HG03558 (cell line): ENCODE data around the gene GPR152.

Experiments
- ATAC-seq: cut with Tn5 transposase; IDR thresholded peaks from one replicate; pipeline ENCODE4 v1.9.1; 2021; ENCODE audit warnings: moderate number of reproducible peaks; ENCODE audit not compliant: unreplicated experiment; ENCODE audit errors: extremely low read depth

The GPR152 gene

GRCh38 chr11:67452141-67452952 lies at the start of gene GPR152:
Gene GPR152, minus strand, starts transcription at chr11:67452729. Its CDS starts 5 bp downstream, at chr11:67452724.
- ATAC-seq = no peak

- no peak for ATAC-seq
Observed at GRCh38 chr11:67501854-67502253, 49.3 kb upstream of the GPR152 start.

- ATAC-seq = no peak
Observed at GRCh38 chr11:67500831-67501715, 48.5 kb upstream of the GPR152 start.

GRCh38 chr11:67500484-67500821 lies 47.9 kb upstream of the GPR152 start:
- no peak for ATAC-seq

GRCh38 chr11:67499808-67500483 lies 47.4 kb upstream of the GPR152 start:
- no peak for ATAC-seq

GRCh38 chr11:67498544-67498972 lies 46.0 kb upstream of the GPR152 start:
- no peak for ATAC-seq

- no peak for ATAC-seq
Observed at GRCh38 chr11:67497656-67498291, 45.2 kb upstream of the GPR152 start.

- no peak for ATAC-seq
Observed at GRCh38 chr11:67496113-67496512, 43.6 kb upstream of the GPR152 start.

- no peak for ATAC-seq
Observed at GRCh38 chr11:67495234-67496005, 42.9 kb upstream of the GPR152 start.

GRCh38 chr11:67494371-67495233 lies 42.1 kb upstream of the GPR152 start:
- ATAC-seq = no peak

GRCh38 chr11:67493548-67494370 lies 41.2 kb upstream of the GPR152 start:
- ATAC-seq = no peak

- ATAC-seq = no peak
Observed at GRCh38 chr11:67492801-67493547, 40.4 kb upstream of the GPR152 start.

GRCh38 chr11:67492069-67492727 lies 39.7 kb upstream of the GPR152 start:
- no peak for ATAC-seq

GRCh38 chr11:67491276-67492068 lies 38.9 kb upstream of the GPR152 start:
- ATAC-seq = no peak

- no peak for ATAC-seq
Observed at GRCh38 chr11:67490727-67491065, 38.2 kb upstream of the GPR152 start.
